ENCODE measurements around the gene MADD. TPM values are rescaled to one million over a fixed set of nuclear protein-coding genes. Genes with fewer than 3 reads are reported as not detected.

The MADD gene
- total RNA-seq, 6 experiments from 2014 or later: 15.2 to 21.3 (median 16.8) TPM

DNA sequence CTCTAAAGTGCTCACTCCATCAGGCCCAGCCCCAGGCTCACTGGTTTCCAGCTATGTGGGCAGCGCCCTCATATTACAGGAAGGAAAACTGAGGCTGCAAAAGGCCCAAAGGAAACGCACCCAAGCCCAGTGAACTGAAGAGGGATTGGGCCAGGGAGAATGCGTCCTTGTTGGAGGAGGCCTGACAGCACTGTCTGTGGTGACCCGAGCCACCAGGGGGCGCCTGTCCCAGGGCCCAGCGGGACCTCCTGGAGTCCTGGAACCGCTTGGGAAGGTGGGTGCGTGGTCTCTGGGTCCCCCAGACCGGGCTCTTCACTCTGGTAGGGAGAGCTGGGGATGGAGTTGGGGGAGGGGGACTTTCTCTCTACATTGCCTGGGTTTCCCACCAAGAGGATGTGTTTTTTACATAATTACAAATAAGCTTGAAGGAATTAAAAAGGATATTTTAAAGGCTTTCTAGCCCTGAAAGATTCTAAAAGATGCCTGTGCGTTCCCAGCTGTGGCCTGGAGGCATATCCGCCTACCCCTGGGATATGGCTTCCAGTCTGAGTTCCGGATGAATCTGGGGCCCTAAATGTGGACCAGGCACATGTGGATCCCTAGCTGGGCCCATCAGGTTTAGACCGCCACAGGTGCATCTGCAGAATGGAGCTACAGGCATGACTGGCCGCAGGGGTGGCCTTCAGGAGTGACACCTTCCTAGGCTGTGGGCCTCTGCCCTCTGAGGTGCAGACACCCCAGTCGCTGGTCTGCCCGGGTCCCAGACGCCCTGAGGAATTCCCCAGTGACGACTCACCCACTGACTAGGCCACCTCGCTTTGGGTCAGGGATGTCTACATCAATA lies 104.2 kb downstream of the MADD start:
- H3K4me1 ChIP-seq: peaks cover 0 to 2% (median 0%) of the 10 kb centered on the region in 4 donors
- H3K27me3 ChIP-seq: no peaks in the 10 kb centered on the region
- no peak overlapping the region for H3K27ac ChIP-seq
- no peak overlapping the region for H3K4me3 ChIP-seq
- TF ChIP-seq, protein P1, sequence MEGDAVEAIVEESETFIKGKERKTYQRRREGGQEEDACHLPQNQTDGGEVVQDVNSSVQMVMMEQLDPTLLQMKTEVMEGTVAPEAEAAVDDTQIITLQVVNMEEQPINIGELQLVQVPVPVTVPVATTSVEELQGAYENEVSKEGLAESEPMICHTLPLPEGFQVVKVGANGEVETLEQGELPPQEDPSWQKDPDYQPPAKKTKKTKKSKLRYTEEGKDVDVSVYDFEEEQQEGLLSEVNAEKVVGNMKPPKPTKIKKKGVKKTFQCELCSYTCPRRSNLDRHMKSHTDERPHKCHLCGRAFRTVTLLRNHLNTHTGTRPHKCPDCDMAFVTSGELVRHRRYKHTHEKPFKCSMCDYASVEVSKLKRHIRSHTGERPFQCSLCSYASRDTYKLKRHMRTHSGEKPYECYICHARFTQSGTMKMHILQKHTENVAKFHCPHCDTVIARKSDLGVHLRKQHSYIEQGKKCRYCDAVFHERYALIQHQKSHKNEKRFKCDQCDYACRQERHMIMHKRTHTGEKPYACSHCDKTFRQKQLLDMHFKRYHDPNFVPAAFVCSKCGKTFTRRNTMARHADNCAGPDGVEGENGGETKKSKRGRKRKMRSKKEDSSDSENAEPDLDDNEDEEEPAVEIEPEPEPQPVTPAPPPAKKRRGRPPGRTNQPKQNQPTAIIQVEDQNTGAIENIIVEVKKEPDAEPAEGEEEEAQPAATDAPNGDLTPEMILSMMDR (IDR thresholded peaks at IDR 0.05): peak; percentile 87 to 97 (median 96)
- no peak for TF ChIP-seq POLR2A (IDR thresholded peaks at IDR 0.05)
- intact Hi-C loops (cut with DNase I): loop anchor here in 1 of 2 donors (10.0 kb wide), 1 partner anchor 51 kb away; the partner anchor contains the start of gene PSMC3
- peak; percentile 84 to 91 (median 86) for ATAC-seq
- peak; percentile 86 to 88 (median 86) for DNase-seq
- no peaks in the 10 kb centered on the region for H3K36me3 ChIP-seq
- no peaks in the 10 kb centered on the region for H3K9me3 ChIP-seq
- WGBS (ENCODE audit: insufficient coverage, low coverage, low lambda C conversion rate, missing lambda C conversion rate): 24% methylated on average over 6 of the region's 19 CpGs

DNA sequence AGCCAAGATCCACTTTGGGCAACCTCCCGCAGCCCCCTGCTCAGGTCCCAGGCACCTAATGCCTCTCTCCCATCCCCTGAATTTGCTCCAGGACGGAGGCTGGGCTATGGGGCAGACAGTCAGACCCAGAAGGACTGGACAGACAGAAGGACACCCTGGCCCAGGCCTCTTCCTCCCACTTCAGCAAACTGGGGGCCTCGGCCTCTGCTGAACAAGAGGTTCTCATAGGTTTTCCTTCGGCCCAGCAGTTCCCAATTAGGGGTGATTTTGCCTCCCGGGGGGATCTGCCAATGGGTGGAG lies 104.7 kb downstream of the MADD start:
- TF ChIP-seq, protein P1 (IDR thresholded peaks at IDR 0.05): no peak
- TF ChIP-seq POLR2A (IDR thresholded peaks at IDR 0.05): no peak
- no peak for ATAC-seq
- no CpG with 5 or more reads among the region's 5 CpGs for WGBS (ENCODE audit: insufficient coverage, low coverage, low lambda C conversion rate, missing lambda C conversion rate)
- Histone ChIP-seq H3K9me3 (no peaks in the 10 kb centered on the region), H3K27me3 (no peaks in the 10 kb centered on the region), H3K27ac (no peak overlapping the region), H3K4me3 (peak overlapping the region in 1 of 3 donors; percentile 6), H3K36me3 (no peaks in the 10 kb centered on the region), H3K4me1 (peaks cover 0 to 2% (median 0%) of the 10 kb centered on the region in 4 donors)
- no peak for DNase-seq
- intact Hi-C loops (cut with DNase I): loop anchor here (5.0 to 10.0 kb wide), 2 partner anchors 50 to 78 kb away; partner anchors contain the start of gene PSMC3 (in 1 of the 2)

DNA sequence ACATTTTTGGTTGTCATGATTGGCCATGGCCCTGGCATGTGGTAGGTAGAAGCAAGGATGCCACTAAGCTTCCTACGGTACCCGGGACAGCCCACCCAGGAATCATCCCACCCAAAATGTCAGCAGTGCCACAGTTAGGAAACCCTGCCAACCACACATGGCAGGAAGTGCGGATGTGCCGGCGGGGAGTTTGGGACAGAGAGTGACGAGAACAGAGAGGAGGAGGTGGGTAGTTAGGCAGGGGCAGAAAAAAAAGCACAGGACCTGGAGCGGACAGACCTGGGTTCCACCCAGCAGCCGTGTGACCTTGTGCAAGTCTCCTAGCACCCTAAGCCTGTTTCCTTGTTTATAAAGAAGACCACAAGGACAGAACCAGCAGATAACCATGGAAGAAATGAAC lies 105.1 kb downstream of the MADD start:
- Histone ChIP-seq H3K9me3 (no peaks in the 10 kb centered on the region), H3K4me1 (peaks cover 0 to 2% (median 0%) of the 10 kb centered on the region in 4 donors), H3K27me3 (no peaks in the 10 kb centered on the region), H3K36me3 (no peaks in the 10 kb centered on the region), H3K27ac (no peak overlapping the region), H3K4me3 (peak overlapping the region in 2 of 3 donors; percentile 6 to 44)
- WGBS (ENCODE audit: insufficient coverage, low coverage, low lambda C conversion rate, missing lambda C conversion rate): 71% methylated on average over 5 of the region's 8 CpGs
- intact Hi-C loops (cut with DNase I): loop anchor here (5.0 to 10.0 kb wide), 2 partner anchors 50 to 77 kb away; partner anchors contain the start of gene PSMC3 (in 1 of the 2)
- no peak for ATAC-seq
- DNase-seq: peak in 1 of 3 donors; percentile 44
- TF ChIP-seq, protein P1 (IDR thresholded peaks at IDR 0.05): no peak
- no peak for TF ChIP-seq POLR2A (IDR thresholded peaks at IDR 0.05)

DNA sequence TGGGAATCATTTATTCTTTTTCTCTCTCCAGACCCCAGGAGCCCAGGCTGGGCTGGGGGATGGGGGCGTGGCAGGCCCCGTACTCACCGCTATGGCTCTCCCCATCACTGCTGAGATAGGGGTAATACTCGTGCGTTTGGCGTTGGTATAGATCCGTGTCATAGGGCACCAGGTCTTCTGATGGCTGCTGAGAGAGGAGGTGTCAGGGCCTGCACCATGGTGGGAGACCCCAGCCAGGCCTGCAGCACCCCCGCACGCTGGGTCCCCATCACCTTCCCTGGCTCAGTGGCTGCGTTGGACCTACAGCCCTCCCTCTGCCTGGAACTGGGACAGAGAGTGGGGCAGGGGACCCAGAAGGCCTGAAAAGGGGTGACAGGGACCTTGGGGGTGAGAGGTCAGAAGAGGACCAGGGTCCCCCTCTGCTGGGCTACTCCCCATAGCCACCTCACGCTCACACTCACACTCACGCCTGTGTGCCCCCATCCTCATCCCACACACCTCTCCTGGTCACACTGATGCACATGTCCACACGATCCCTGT lies 105.7 kb downstream of the MADD start:
- no CpG with 5 or more reads among the region's 13 CpGs for WGBS (ENCODE audit: insufficient coverage, low coverage, low lambda C conversion rate, missing lambda C conversion rate)
- TF ChIP-seq, protein P1 (IDR thresholded peaks at IDR 0.05): no peak
- no peak for TF ChIP-seq POLR2A (IDR thresholded peaks at IDR 0.05)
- H3K27me3 ChIP-seq: no peaks in the 10 kb centered on the region
- peaks cover 0 to 2% (median 0%) of the 10 kb centered on the region in 4 donors for H3K4me1 ChIP-seq
- H3K9me3 ChIP-seq: no peaks in the 10 kb centered on the region
- intact Hi-C loops (cut with DNase I): loop anchor here (5.0 to 10.0 kb wide), 2 partner anchors 49 to 77 kb away; partner anchors contain the start of gene PSMC3 (in 1 of the 2)
- ATAC-seq (no peak), DNase-seq (peak in 1 of 3 donors; percentile 43)
- H3K36me3 ChIP-seq: no peaks in the 10 kb centered on the region
- peak overlapping the region in 1 of 3 donors; percentile 26 for H3K27ac ChIP-seq
- peak overlapping the region in 2 of 3 donors; percentile 6 to 44 for H3K4me3 ChIP-seq

Data from right lobe of liver (tissue), 6 donors.